ENCODE data around the gene PDCD10. TPM values are rescaled to one million over a fixed set of nuclear protein-coding genes. Genes with fewer than 3 reads are reported as not detected.

PDCD10 gene
- total RNA-seq, 1 experiment from 2014 or later: 84.6 TPM

GRCh38 chr3:167780214-167780883 lies 45.7 kb upstream of the PDCD10 start:
- Histone ChIP-seq H3F3A (ENCODE audit: insufficient read depth, low read depth) (no peaks in the 10 kb centered on the region), H3K4me2 (no peak overlapping the region), H3K27ac (no peak overlapping the region), H2AFZ (no peak overlapping the region), H3K36me3 (ENCODE audit: low read depth) (no peaks in the 10 kb centered on the region), H3K9me2 (ENCODE audit: insufficient read depth) (peaks cover 4% of the 10 kb centered on the region; the same call in 1 of the 2 replicates), H3K79me2 (ENCODE audit: low read depth) (no peaks in the 10 kb centered on the region), H4K20me1 (ENCODE audit: insufficient read depth) (no peaks in the 10 kb centered on the region), H3K9me3 (ENCODE audit: insufficient read depth, low read depth) (0 out of 2 replicates have a peak, but pooled peaks cover 3% of the 10 kb centered on the region), H3K4me3 (no peak overlapping the region), H3K4me1 (replicated peaks; ENCODE audit: insufficient read depth) (no peaks in the 10 kb centered on the region), H3K27me3 (ENCODE audit: insufficient read depth, low read depth) (no peaks in the 10 kb centered on the region)
- DNase-seq: no peak
- TF ChIP-seq CTCF (conservative IDR thresholded peaks at IDR 0.05): no peak
- no peak for TF ChIP-seq EZH2 (IDR thresholded peaks at IDR 0.05; ENCODE audit: low read depth)
- ChIA-PET POLR2A (ENCODE audit: unreplicated experiment) (no interaction called here), CTCF (no interaction called here)
- intact Hi-C loops (cut with micrococcal nuclease; ENCODE audit: unreplicated experiment): no loop called here
- BruUV-seq (replicated peaks): no TSS peak

- intact Hi-C loops (cut with micrococcal nuclease; ENCODE audit: unreplicated experiment): no loop called here
- Histone ChIP-seq H3K36me3 (ENCODE audit: low read depth) (no peaks in the 10 kb centered on the region), H3K9me3 (ENCODE audit: insufficient read depth, low read depth) (0 out of 2 replicates have a peak, but pooled peaks cover 3% of the 10 kb centered on the region), H4K20me1 (ENCODE audit: insufficient read depth) (no peaks in the 10 kb centered on the region), H3K27me3 (ENCODE audit: insufficient read depth, low read depth) (no peaks in the 10 kb centered on the region), H3K4me1 (replicated peaks; ENCODE audit: insufficient read depth) (no peaks in the 10 kb centered on the region), H3K27ac (no peak overlapping the region), H3K4me2 (no peak overlapping the region), H3K79me2 (ENCODE audit: low read depth) (no peaks in the 10 kb centered on the region), H3K4me3 (no peak overlapping the region), H3K9me2 (ENCODE audit: insufficient read depth) (peaks cover 4% of the 10 kb centered on the region; the same call in 1 of the 2 replicates), H3F3A (ENCODE audit: insufficient read depth, low read depth) (no peaks in the 10 kb centered on the region), H2AFZ (no peak overlapping the region)
- ChIA-PET CTCF (no interaction called here), POLR2A (ENCODE audit: unreplicated experiment) (no interaction called here)
- no peak for DNase-seq
- no TSS peak for BruUV-seq (replicated peaks)
- no peak for TF ChIP-seq EZH2 (IDR thresholded peaks at IDR 0.05; ENCODE audit: low read depth)
- no peak for TF ChIP-seq CTCF (conservative IDR thresholded peaks at IDR 0.05)
These were observed 42.7 kb upstream of the PDCD10 start for GRCh38 chr3:167777356-167777755.

- no peak overlapping the region for H3K4me3 ChIP-seq
- no peak overlapping the region for H3K27ac ChIP-seq
- no peak overlapping the region for H3K4me2 ChIP-seq
- BruUV-seq (replicated peaks): no TSS peak
- intact Hi-C loops (cut with micrococcal nuclease; ENCODE audit: unreplicated experiment): no loop called here
- POLR2A ChIA-PET (ENCODE audit: unreplicated experiment): interaction anchor here (0.6 kb wide), 1 partner anchor 225 kb away, joined by 3 read pairs; no protein-coding TSS in a partner anchor
- no peak for DNase-seq
- no peaks in the 10 kb centered on the region for H3K4me1 ChIP-seq (replicated peaks; ENCODE audit: insufficient read depth)
- H3K27me3 ChIP-seq (ENCODE audit: insufficient read depth, low read depth): no peaks in the 10 kb centered on the region
- H3K36me3 ChIP-seq (ENCODE audit: low read depth): no peaks in the 10 kb centered on the region
- TF ChIP-seq EZH2 (IDR thresholded peaks at IDR 0.05; ENCODE audit: low read depth) (no peak), CTCF (conservative IDR thresholded peaks at IDR 0.05) (no peak)
- H3K9me2 ChIP-seq (ENCODE audit: insufficient read depth): no peaks in the 10 kb centered on the region; the same call in 1 of the 2 replicates
- H4K20me1 ChIP-seq (ENCODE audit: insufficient read depth): no peaks in the 10 kb centered on the region
- H2AFZ ChIP-seq: no peak overlapping the region
- CTCF ChIA-PET: no interaction called here
- no peaks in the 10 kb centered on the region for H3K79me2 ChIP-seq (ENCODE audit: low read depth)
- 0 out of 2 replicates have a peak, but pooled peaks cover 3% of the 10 kb centered on the region for H3K9me3 ChIP-seq (ENCODE audit: insufficient read depth, low read depth)
- H3F3A ChIP-seq (ENCODE audit: insufficient read depth, low read depth): no peaks in the 10 kb centered on the region
These were observed 41.5 kb upstream of the PDCD10 start for GRCh38 chr3:167776066-167776685.
